ENCODE data around the gene PKN2. TPM values are rescaled to one million over a fixed set of nuclear protein-coding genes. Genes with fewer than 3 reads are reported as not detected.
"Not testable (repeated sequence)": the region's sequence is repeated elsewhere in the genome, so short reads cannot be mapped to it uniquely, and the experiment has no call there.

PKN2 gene
- total RNA-seq, 1 donor from 2014 or later, result 29.7 TPM

- DNase-seq (ENCODE audit: missing footprints) (no peak), ATAC-seq (no peak)
- intact Hi-C loops (cut with DNase I), result no loop called here
Observed at GRCh38 chr1:88768816-88769215, 84.7 kb downstream of the PKN2 start.

DNA sequence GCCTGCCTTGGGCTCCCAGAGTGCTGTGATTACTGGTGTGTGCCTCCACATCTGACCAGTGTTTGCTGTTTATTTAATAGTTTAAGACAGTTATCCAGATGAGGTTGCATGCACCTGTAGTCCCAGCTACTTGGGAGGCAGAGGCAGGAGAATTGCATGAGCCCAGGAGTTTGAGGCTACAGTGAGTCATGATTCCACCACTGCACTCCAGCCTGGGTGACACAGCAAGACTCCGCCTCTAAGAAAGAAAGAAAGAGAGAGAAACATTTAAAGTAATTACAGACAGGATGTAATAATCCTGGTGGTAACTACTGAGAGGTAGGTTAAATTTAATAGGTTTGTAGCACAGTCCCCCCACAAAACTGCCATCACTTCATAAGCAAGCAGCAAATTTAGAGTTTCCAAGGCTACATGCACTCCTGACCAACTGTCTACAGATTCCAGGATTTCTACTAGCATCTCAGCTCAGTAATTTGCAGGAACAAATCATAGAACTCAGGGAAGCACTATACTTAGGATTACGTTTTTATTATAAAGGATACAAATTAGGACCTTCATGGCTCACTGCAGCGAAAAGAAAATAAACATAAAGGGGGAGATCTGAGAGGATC is 89.6 kb downstream of the PKN2 start:
- intact Hi-C loops (cut with DNase I), result no loop called here
- ATAC-seq (no peak), DNase-seq (ENCODE audit: missing footprints) (no peak)

GRCh38 chr1:88774151-88774556 is 90.1 kb downstream of the PKN2 start:
- intact Hi-C loops (cut with DNase I), result no loop called here
- DNase-seq (ENCODE audit: missing footprints) (no peak), ATAC-seq (no peak)

GRCh38 chr1:88777604-88778149 is 93.6 kb downstream of the PKN2 start:
- no peak for DNase-seq (ENCODE audit: missing footprints)
- no peak for ATAC-seq

DNA sequence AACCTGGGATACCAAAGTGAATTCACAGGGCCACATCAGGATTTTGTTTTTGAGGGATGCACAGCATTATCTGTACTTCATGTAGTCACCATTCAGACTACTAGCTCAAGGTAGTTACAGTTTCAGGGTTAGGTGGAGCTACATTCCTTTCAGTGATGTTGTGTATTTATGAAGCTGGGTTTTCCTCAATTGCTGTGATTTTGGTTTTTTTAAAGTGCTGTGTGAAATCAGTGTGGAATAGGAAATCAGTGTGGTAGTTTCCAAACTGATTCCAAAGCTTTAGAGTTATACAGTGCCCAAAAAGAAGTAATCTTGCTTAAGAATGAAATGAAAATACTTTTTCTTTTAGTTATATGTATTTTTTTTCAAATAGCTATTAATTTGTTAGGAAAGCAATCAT is 95.8 kb downstream of the PKN2 start:
- no peak for DNase-seq (ENCODE audit: missing footprints)
- no peak for ATAC-seq
- intact Hi-C loops (cut with DNase I), result no loop called here

More at GRCh38 chr1:88777604-88778149, 93.6 kb downstream of the PKN2 start:
- intact Hi-C loops (cut with DNase I), result no loop called here

GRCh38 chr1:88780485-88780884 is 96.4 kb downstream of the PKN2 start:
- ATAC-seq (no peak), DNase-seq (ENCODE audit: missing footprints) (no peak)
- intact Hi-C loops (cut with DNase I), result no loop called here

- no peak for ATAC-seq
- DNase-seq (ENCODE audit: missing footprints), result no peak
- intact Hi-C loops (cut with DNase I), result no loop called here
Observed at GRCh38 chr1:88783145-88783544, 99.1 kb downstream of the PKN2 start.

DNA sequence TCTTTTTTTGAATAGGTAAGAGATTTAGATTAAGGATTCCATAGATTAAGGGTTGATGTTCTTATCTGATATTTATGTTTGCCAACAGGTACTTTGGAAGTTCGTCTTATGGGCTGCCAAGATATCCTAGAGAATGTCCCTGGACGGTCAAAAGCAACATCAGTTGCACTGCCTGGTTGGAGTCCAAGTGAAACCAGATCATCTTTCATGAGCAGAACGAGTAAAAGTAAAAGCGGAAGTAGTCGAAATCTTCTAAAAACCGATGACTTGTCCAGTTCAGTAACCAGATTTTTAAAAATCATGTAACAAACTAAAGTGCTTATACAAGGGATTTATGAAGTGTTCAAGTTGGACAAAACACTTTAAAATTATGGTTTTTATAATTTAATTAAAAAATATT is 100.5 kb downstream of the PKN2 start:
- no peak for DNase-seq (ENCODE audit: missing footprints)

GRCh38 chr1:88787023-88787903 is 103.2 kb downstream of the PKN2 start:
- no peak for DNase-seq (ENCODE audit: missing footprints)

More for the DNA sequence above, 100.5 kb downstream of the PKN2 start:
- no peak for ATAC-seq
- intact Hi-C loops (cut with DNase I), result no loop called here

GRCh38 chr1:88791192-88791591 is 107.1 kb downstream of the PKN2 start:
- no peak for DNase-seq (ENCODE audit: missing footprints)
- intact Hi-C loops (cut with DNase I), result no loop called here
- no peak for ATAC-seq

More at GRCh38 chr1:88787023-88787903, 103.2 kb downstream of the PKN2 start:
- intact Hi-C loops (cut with DNase I), result no loop called here
- ATAC-seq, result no peak

DNA sequence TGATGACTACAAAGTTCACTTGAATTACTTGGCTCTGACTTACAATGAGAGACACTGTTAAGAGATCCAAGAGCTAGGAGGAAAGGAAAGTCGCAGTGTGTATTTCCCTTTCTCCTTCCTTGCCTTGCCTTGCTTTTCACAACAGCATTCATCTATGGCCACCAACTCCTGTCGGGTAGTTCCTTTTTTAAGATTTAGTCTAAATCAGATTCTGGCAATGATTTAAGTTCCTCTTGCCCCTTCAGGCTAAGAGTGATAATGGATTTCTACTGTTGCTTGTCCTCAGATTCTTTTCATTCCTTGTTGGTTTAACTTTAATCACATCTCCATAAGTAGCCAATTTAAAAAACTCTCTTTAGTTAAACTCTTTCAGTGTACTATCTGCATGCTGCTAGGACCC is 115.4 kb downstream of the PKN2 start:
- ATAC-seq, result no peak
- DNase-seq (ENCODE audit: missing footprints), result no peak
- intact Hi-C loops (cut with DNase I), result no loop called here

DNA sequence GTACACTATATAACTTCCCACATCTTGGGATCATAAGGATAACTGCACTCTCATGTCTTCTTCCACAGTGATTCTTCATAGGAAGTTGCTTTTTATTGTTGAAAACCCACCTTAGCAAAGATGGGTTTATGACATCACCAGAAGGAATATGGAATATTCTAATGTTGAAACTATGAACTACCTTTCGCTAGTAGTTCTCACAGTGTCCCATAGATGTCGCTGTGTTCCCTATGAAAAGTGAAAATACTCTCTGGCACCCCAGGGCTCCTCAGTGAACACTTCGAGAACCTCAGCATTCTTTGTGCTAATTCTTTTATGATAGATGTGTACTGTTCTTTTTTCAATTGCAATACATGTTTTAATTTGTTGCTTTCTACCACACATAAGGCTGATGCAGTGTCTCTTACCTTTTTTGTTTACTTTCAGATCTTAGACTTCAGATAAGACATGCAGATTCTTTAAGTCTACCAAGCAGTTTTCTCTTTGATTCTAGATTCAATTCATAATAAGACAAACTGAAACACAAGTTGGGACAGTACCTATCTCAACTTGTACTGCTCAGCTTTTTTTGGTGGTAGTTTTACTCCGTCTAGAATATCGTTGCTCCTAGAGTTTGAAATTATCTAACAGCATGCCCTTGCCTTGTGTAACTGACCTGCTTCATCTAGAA is 116.4 kb downstream of the PKN2 start:
- no peak for DNase-seq (ENCODE audit: missing footprints)
- ATAC-seq, result no peak
- intact Hi-C loops (cut with DNase I), result loop anchor here (5.0 kb wide), 1 partner anchor 72 kb away; no protein-coding TSS in a partner anchor

DNA sequence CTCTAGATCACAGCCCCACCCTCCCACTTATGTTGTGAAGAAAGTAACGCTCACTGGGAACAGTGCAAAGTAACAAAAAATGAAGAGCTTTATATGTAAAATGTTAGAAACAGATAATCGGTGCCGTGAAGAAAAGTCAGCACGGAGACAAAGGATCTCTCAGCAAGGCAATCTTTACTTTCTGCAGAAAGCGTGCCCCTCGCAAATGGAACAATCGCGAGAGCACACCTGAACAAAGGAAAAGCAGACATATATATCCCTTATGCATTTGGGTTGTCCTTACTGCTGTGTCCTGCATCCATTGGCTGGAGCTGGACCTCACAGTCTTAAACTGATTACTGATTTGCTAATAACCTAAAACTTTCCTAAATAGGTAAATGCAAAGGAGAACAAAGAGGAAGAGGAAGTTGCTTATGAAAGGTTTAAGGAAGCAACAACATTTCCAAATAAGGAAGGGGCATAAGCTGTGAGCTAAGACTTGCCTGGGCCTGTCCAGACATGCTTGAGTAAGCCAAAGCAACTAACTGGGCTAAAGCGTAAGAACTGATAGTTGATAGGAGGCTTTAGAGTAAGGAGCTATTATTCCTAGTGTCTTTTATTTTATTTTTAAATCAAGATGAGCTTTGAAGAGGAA is 117.6 kb downstream of the PKN2 start:
- ATAC-seq (no peak), DNase-seq (ENCODE audit: missing footprints) (no peak)
- intact Hi-C loops (cut with DNase I), result loop anchor here (5.0 kb wide), 1 partner anchor 71 kb away; no protein-coding TSS in a partner anchor

DNA sequence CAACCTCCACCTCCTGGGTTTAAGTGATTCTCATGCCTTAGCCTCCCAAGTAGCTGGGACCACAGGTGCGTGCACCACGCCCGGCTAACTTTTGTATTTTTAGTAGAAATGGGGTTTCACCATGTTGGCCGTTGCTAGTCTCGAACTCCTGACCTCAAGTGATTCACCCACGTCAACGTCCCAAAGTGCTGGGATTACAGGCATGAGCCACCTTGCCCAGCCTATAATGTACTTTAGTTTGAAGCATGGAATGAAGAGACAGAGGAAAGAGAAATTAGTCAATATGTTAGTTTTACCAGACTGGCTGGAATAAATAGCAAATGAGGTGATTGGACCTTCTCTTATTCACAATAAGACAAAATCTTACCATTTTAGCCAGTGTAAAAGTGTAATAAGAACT is 118.3 kb downstream of the PKN2 start:
- ATAC-seq (no peak), DNase-seq (ENCODE audit: missing footprints) (no peak)
- intact Hi-C loops (cut with DNase I), result loop anchor here (5.0 kb wide), 1 partner anchor 70 kb away; no protein-coding TSS in a partner anchor

- intact Hi-C loops (cut with DNase I), result loop anchor here (5.0 kb wide), 1 partner anchor 69 kb away; no protein-coding TSS in a partner anchor
- DNase-seq (ENCODE audit: missing footprints), result no peak
- ATAC-seq, result no peak
Observed at GRCh38 chr1:88802950-88803349, 118.9 kb downstream of the PKN2 start.

DNA sequence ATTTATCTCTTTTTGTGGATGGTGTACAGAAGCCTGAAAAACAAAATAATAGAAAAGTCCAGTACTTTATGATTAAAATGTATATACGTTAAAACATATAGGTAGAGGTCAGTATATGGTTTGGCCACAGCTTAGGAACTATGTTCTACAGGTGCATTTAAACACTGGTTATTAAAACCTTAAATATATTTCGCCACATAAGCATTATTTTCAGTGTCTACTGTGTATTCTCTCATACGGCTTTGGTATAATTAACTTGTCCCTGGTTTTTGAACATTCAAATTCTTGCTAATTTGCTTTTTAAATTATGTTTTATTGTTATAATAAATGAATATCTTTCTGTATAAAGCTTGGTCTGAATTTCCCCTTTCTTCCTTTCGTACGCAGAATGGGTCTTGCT is 119.4 kb downstream of the PKN2 start:
- intact Hi-C loops (cut with DNase I), result loop anchor here (5.0 kb wide), 1 partner anchor 69 kb away; no protein-coding TSS in a partner anchor
- no peak for ATAC-seq
- DNase-seq (ENCODE audit: missing footprints), result no peak

GRCh38 chr1:88812366-88812765 is 128.3 kb downstream of the PKN2 start:
- DNase-seq (ENCODE audit: missing footprints) (no peak), ATAC-seq (no peak)
- intact Hi-C loops (cut with DNase I), result no loop called here

DNA sequence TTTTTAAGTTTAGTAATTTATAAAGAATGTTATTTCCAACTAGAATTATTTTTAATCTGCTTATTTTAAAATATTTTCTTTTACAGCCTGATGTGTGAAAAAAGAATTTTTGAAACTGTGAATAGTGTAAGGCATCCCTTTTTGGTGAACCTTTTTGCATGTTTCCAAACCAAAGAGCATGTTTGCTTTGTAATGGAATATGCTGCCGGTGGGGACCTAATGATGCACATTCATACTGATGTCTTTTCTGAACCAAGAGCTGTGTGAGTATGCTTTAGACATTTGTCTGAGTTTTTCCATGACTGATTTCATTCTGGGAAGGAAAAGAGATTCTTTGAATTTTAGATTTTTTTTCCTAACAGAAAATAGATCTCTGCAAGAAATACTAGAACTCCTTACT is 129.4 kb downstream of the PKN2 start:
- intact Hi-C loops (cut with DNase I), result no loop called here
- ATAC-seq (no peak), DNase-seq (ENCODE audit: missing footprints) (no peak)

GRCh38 chr1:88819642-88820041 is 135.6 kb downstream of the PKN2 start:
- intact Hi-C loops (cut with DNase I); ATAC-seq; DNase-seq (ENCODE audit: missing footprints): not testable (repeated sequence)
